Activated T-helper 1 cell treated with anti-CD3 and anti-CD28 coated beads, Interleukin-12 subunit alpha, Interleukin-12 subunit beta, Interleukin-2, Interleukin-4 antibody, amounts not matched to agents 30 ng/mL and 10 ng/mL and 1 ng/mL, durations not matched to agents 14 hours and 24 hours and 36 hours (primary cell): ENCODE data around the gene DNAJB1. TPM values are rescaled to one million over a fixed set of nuclear protein-coding genes. Genes with fewer than 3 reads are reported as not detected.

Experiments
- DNase-seq: peaks from one replicate; pipeline ENCODE4 v3.0.0; 2021; ENCODE audit warnings: low spot score
- H3K27ac Mint-ChIP-seq: one replicate; pipeline ENCODE4 v1.8.0; 2021; ENCODE audit warnings: mild to moderate bottlenecking, mixed read lengths
- H3K27me3 Mint-ChIP-seq: one replicate; pipeline ENCODE4 v1.8.0; 2022; ENCODE audit warnings: mild to moderate bottlenecking, moderate library complexity, mixed read lengths; ENCODE audit not compliant: insufficient read depth
- H3K36me3 Mint-ChIP-seq: one replicate; pipeline ENCODE4 v1.8.0; 2021; ENCODE audit warnings: low read depth, mixed read lengths
- H3K4me1 Mint-ChIP-seq: one replicate; pipeline ENCODE4 v1.8.0; 2021; ENCODE audit warnings: low read depth, mixed read lengths
- H3K4me3 Mint-ChIP-seq: one replicate; pipeline ENCODE4 v1.8.0; 2021; ENCODE audit warnings: mild to moderate bottlenecking, moderate library complexity, mixed read lengths
- H3K9me3 Mint-ChIP-seq: one replicate; pipeline ENCODE4 v1.8.0; 2021; ENCODE audit warnings: mixed read lengths
- intact Hi-C: fragments of 100-400 bp; cut with micrococcal nuclease; formaldehyde crosslinking; loops from one replicate; pipeline ENCODE4 v1.15.1; 2024
- total RNA-seq: library from RNA; stranded (reverse); gene quantifications from 2 replicates; pipeline ENCODE4 v1.2.3, GENCODE V29; 2022

Gene DNAJB1
- total RNA-seq, 1 donor from 2014 or later = 104 TPM

- intact Hi-C loops = loop anchor here (10.0 kb wide), 1 partner anchor 1372 kb away; the partner anchor contains the start of genes IER2 and STX10
- DNase-seq = no peak
- H3K36me3 Mint-ChIP-seq = peaks cover 4% of the 10 kb centered on the region
- H3K9me3 Mint-ChIP-seq = no peaks in the 10 kb centered on the region
- H3K4me1 Mint-ChIP-seq = peaks cover 31% of the 10 kb centered on the region
- no peak overlapping the region for H3K4me3 Mint-ChIP-seq
- no peak overlapping the region for H3K27ac Mint-ChIP-seq
- H3K27me3 Mint-ChIP-seq = no peaks in the 10 kb centered on the region
Measured at GRCh38 chr19:14526423-14526822, 8.2 kb upstream of the DNAJB1 start.

DNA sequence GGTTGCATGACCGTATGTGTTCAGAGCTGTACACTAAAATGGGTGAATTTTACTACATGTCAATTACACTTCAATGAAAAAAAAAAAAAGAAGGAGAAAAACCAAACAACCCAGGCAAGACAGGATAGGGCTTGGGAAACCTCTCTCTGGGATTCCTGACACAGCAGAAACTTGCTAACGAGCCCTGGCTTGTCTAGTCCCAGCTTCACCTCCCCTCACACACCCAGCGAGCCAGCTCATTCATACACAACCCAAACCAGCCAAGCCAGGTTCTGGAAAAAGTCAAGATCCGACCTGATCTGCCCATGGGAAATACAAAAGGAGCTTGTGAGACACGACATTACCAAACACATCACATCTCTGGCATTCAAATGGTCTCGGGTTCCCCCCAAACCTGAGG is 7.5 kb upstream of the DNAJB1 start:
- H3K4me3 Mint-ChIP-seq = no peak overlapping the region
- no peak for DNase-seq
- no peaks in the 10 kb centered on the region for H3K27me3 Mint-ChIP-seq
- peaks cover 28% of the 10 kb centered on the region for H3K4me1 Mint-ChIP-seq
- no peak overlapping the region for H3K27ac Mint-ChIP-seq
- intact Hi-C loops = loop anchor here (10.0 kb wide), 1 partner anchor 1371 kb away; the partner anchor contains the start of genes IER2 and STX10
- peaks cover 4% of the 10 kb centered on the region for H3K36me3 Mint-ChIP-seq
- H3K9me3 Mint-ChIP-seq = no peaks in the 10 kb centered on the region

DNA sequence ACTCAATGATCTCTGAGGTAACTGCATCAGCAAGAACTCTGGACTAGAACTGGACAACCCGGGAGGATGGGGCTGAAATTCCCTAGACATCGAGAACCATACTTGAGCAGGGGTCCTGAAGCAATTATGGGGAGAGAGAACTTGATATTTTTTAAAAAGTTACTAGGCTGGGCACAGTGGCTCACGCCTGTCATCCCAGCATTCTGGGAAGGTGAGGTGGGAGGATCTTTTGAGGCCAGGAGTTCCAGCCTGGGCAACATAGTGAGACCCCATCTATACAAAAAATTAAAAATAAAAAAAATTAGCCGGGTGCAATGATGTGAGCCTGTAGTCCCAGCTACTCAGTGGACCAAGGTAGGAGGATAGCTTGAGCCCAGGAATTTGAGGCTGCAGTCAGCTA is 2.3 kb upstream of the DNAJB1 start:
- Mint-ChIP-seq H3K4me1 (peaks cover 52% of the 10 kb centered on the region), H3K27me3 (peaks cover 2% of the 10 kb centered on the region)
- intact Hi-C loops = loop anchor here (10.0 kb wide), 1 partner anchor 1366 kb away; the partner anchor contains the start of genes IER2 and STX10

GRCh38 chr19:14519860-14520407 is 1.7 kb upstream of the DNAJB1 start:
- peaks cover 24% of the 10 kb centered on the region for H3K36me3 Mint-ChIP-seq
- intact Hi-C loops = loop anchor here (2.0 to 10.0 kb wide), 3 partner anchors 23 to 1365 kb away; partner anchors contain the start of genes GIPC1, IER2 and STX10
- H3K9me3 Mint-ChIP-seq = no peaks in the 10 kb centered on the region
- no peak for DNase-seq
- peak overlapping the region; percentile 83 for H3K4me3 Mint-ChIP-seq
- H3K27ac Mint-ChIP-seq = peak overlapping the region; percentile 94
- peaks cover 2% of the 10 kb centered on the region for H3K27me3 Mint-ChIP-seq
- peaks cover 58% of the 10 kb centered on the region for H3K4me1 Mint-ChIP-seq

More for the DNA sequence above, 2.3 kb upstream of the DNAJB1 start:
- H3K27ac Mint-ChIP-seq = peak overlapping the region; percentile 94
- no peaks in the 10 kb centered on the region for H3K9me3 Mint-ChIP-seq
- DNase-seq = no peak
- H3K4me3 Mint-ChIP-seq = no peak overlapping the region
- peaks cover 18% of the 10 kb centered on the region for H3K36me3 Mint-ChIP-seq

DNA sequence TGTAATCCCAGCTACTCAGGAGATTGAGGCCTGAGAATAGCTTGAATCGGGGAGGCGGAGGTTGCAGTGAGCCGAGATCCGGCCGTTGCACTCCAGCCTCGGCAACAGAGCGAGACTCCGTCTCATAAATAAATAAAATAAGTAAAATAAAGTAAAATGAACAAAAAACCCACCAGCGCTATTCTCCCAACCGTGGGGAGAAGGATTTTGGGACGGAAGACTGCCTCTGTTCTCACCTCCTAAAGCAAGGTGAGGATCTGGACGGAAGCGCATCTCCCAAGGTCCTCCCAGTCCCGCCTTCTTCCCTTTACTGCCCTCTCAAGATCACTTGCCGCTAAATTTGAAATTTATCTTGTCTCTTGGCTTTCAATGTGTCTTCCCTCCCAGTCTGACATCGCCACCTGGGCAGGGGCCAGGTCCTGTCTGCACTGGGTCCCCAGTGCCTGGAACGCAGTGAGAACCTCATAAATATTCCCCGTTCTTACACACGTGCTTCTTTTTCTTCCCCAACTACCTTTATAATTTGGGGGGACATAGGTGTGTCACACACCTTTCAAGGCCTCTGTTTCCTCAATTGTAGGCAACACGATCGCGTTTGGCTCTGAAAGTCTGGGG is 1.2 kb upstream of the DNAJB1 start:
- Mint-ChIP-seq H3K27me3 (peaks cover 2% of the 10 kb centered on the region), H3K4me1 (peaks cover 63% of the 10 kb centered on the region), H3K36me3 (peaks cover 30% of the 10 kb centered on the region), H3K9me3 (no peaks in the 10 kb centered on the region), H3K4me3 (peak overlapping the region; percentile 85), H3K27ac (peak overlapping the region; percentile 94)
- intact Hi-C loops = loop anchor here (2.0 kb wide), 2 partner anchors 23 to 605 kb away; partner anchors contain the start of gene GIPC1
- no peak for DNase-seq

DNA sequence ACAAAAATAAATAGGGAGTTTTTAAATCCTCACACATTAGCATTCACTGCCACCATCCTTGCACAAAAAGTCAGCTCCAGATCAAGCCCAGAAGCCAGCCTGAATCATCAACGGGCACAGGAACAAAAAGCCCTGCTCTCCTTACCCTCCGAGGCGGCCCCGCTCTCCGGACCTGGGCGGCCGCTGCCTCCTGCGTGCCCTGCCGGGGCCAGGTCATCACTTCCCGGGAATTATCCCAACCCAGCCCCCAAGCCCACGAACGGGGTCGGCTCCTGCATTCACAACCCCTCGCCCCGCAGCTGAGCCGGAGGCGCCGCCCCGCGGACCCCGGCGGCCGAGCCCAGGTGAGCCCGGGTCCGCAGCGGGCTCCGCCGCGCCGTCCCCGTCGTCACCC is 754 bp downstream of the DNAJB1 start:
- intact Hi-C loops = no loop called here
- H3K27me3 Mint-ChIP-seq = peaks cover 2% of the 10 kb centered on the region
- H3K4me3 Mint-ChIP-seq = peak overlapping the region; percentile 91
- H3K4me1 Mint-ChIP-seq = peaks cover 55% of the 10 kb centered on the region
- peak overlapping the region; percentile 77 for H3K27ac Mint-ChIP-seq
- no peaks in the 10 kb centered on the region for H3K9me3 Mint-ChIP-seq
- no peak for DNase-seq
- peaks cover 32% of the 10 kb centered on the region for H3K36me3 Mint-ChIP-seq

DNA sequence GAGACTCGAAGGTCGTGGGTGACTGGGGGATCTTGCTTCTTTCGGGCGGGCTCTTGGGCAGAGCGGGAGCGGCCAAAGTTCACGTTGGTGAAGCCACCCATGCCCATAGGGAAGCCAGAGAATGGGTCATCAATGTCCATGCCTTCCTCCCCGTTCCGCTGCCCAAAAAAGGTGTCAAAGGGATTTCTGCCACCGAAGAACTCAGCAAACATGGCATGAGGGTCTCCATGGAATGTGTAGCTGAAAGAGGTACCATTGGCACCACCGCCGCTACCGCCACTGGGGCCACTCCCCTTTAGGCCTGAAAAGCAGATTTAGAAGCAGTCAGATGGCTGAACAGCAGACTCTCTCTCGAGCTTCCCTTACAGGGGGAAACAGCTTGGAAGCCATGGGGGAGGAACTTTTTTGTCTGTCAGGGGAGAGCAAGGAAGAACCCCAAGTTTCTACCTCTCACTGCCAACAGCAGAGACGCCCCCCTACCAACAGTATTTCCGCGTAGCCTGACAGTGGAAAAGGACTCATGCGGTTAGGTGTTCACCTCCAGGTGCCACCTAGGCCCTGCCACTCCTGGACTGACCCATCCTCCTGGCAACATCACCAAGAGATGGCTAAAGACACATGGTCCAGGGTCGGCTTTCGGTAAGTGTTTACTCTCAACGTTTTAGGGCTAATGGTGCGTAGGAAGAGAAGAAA is 1.3 kb downstream of the DNAJB1 start:
- Mint-ChIP-seq H3K27me3 (peaks cover 2% of the 10 kb centered on the region), H3K36me3 (peaks cover 32% of the 10 kb centered on the region), H3K4me1 (peaks cover 49% of the 10 kb centered on the region), H3K4me3 (peak overlapping the region; percentile 91), H3K9me3 (no peaks in the 10 kb centered on the region), H3K27ac (peak overlapping the region; percentile 77)
- intact Hi-C loops = no loop called here
- no peak for DNase-seq

GRCh38 chr19:14516048-14516534 is 2.1 kb downstream of the DNAJB1 start:
- Mint-ChIP-seq H3K9me3 (no peaks in the 10 kb centered on the region), H3K27me3 (peaks cover 2% of the 10 kb centered on the region), H3K27ac (peak overlapping the region; percentile 77), H3K4me3 (peak overlapping the region; percentile 91), H3K4me1 (peaks cover 49% of the 10 kb centered on the region), H3K36me3 (peaks cover 32% of the 10 kb centered on the region)
- no peak for DNase-seq
- intact Hi-C loops = no loop called here

- Mint-ChIP-seq H3K4me1 (peaks cover 54% of the 10 kb centered on the region), H3K9me3 (no peaks in the 10 kb centered on the region), H3K4me3 (peak overlapping the region; percentile 91), H3K36me3 (peaks cover 32% of the 10 kb centered on the region), H3K27me3 (peaks cover 2% of the 10 kb centered on the region), H3K27ac (no peak overlapping the region)
- intact Hi-C loops = no loop called here
- DNase-seq = no peak
Measured at GRCh38 chr19:14515501-14516047, 2.6 kb downstream of the DNAJB1 start.

- no peak for DNase-seq
- H3K27me3 Mint-ChIP-seq = peaks cover 2% of the 10 kb centered on the region
- no peaks in the 10 kb centered on the region for H3K9me3 Mint-ChIP-seq
- intact Hi-C loops = no loop called here
- H3K4me3 Mint-ChIP-seq = peak overlapping the region; percentile 91
- peaks cover 50% of the 10 kb centered on the region for H3K4me1 Mint-ChIP-seq
- peaks cover 32% of the 10 kb centered on the region for H3K36me3 Mint-ChIP-seq
- no peak overlapping the region for H3K27ac Mint-ChIP-seq
Measured at GRCh38 chr19:14514215-14514863, 3.9 kb downstream of the DNAJB1 start.

GRCh38 chr19:14512406-14512961 is 5.7 kb downstream of the DNAJB1 start:
- Mint-ChIP-seq H3K36me3 (peaks cover 32% of the 10 kb centered on the region), H3K9me3 (no peaks in the 10 kb centered on the region), H3K27ac (no peak overlapping the region), H3K27me3 (no peaks in the 10 kb centered on the region), H3K4me3 (no peak overlapping the region), H3K4me1 (peaks cover 48% of the 10 kb centered on the region)
- intact Hi-C loops = no loop called here
- DNase-seq = no peak

DNA sequence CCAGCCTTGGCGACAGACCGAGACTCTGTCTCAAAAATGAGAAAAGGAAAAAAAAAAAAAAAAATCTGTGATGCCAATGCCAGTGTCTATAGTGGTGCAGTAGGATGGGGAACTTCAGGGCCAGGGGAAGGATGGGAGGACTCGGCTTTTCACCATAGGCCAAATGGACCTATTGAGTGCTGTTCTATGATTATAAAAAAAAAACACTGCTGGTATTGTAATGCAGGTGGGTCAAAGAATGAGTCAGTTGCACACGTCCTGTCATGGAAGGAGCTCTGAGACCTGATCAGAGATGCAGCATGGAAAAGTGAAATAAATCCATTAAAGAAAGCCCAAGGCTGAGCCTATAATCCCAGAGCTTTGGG is 7.0 kb downstream of the DNAJB1 start:
- Mint-ChIP-seq H3K4me1 (peaks cover 50% of the 10 kb centered on the region), H3K4me3 (no peak overlapping the region), H3K36me3 (peaks cover 21% of the 10 kb centered on the region), H3K27ac (no peak overlapping the region), H3K9me3 (no peaks in the 10 kb centered on the region), H3K27me3 (no peaks in the 10 kb centered on the region)
- intact Hi-C loops = no loop called here
- DNase-seq = no peak
